NCI-H774 (cell line): ENCODE measurements around the gene ZSCAN20.

ENCODE experiments used
- DNase-seq: peaks from one replicate; lab custom pipeline; 2025; lab: John Stamatoyannopoulos, UW

ZSCAN20 gene

DNA sequence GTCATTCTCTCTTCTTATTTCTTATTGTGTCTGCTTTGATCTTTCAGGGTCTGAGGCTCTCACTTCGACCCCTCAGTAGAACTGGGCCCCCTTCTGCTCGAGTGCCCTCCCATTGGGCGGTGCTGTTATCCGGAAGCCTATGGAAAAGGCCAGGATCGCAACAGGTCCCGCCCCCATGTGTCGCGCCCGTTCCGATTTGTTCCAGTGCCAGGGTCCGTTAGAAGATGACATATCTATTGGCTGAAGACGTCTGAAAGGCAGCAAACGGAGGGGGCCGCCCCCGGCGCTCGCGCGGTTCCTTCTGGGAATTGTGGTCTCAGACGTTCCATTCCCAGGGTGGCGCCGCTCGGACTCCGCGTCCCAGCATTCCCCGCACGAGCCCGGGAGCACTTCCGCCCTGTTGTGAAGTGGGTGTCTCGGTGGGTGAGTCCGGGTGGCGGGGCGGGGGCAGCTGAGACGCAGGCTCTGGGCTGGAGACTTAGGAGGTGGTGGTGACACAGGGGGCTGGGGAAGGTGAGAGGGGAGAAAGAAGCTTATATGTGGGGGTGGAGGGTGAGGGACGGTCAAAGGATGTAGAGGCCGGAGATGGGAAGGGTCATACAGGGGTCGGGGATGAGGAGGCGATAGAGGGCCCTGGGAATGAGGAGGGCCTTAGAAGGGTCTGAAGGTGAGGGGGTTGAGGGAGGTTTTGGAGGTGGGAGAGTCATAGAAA is at the start of gene ZSCAN20:
Gene ZSCAN20, plus strand, starts transcription at position 377 of the 712 bp plus-strand sequence. CDS start 6,644 bp downstream, outside the sequence.
- DNase-seq: peak; percentile 100

DNA sequence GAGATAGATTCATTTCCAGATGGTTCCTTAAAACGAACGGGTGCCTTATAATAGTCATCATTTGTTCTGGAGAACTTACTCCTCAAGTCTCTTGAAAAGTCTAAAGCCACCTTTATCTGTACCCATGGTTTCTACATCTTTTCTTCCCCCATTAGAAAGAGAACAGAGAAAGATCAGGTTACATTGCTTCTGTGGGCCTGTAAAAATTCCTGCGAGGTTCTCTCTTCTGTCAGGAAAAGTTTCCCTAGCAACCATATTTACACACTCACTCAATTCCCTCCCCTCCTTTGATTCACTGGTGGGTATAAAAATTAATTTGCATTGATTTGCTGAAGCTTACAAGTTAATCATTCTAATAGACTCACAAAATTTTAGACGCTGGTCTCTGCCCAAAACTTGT is 48.2 kb upstream of the ZSCAN20 start:
- no peak for DNase-seq

DNA sequence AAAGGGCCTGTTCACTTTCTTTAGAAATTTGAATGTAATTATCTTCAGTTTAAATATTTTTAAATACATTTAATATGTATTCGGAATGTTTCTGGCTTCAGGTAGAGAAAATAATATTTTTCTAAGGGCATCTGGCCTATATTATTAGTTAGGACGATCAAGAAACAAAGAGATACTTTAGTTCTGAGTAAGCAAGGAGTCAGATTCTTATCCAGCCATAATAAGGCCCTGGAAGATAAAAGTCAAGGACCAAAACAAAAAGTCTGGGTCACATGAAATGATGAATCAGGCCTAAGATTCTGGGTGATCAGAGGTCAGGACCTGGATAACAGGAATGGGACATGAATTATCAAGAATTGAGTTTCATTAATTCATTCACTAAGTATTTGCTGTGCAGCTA is 47.8 kb upstream of the ZSCAN20 start:
- DNase-seq: no peak

DNA sequence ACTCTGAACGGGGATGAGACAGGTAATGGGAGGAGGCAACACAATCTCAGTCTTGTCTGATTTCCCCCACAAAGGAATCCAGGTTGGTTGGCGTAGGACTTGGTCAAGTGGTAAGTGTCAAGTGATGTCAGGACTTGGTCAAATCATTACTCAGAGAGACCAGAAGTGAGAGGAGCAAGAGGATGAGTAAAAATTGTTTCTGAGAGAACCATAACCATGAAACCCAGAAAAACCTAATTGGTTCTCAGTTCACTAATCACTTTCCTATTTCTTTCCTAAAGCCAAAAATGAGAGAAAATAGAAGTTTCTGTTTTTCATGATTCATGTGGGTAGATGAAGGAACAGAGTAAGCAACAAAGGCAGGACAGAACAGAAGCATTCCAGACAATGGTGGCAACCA is 46.5 kb upstream of the ZSCAN20 start:
- no peak for DNase-seq

DNA sequence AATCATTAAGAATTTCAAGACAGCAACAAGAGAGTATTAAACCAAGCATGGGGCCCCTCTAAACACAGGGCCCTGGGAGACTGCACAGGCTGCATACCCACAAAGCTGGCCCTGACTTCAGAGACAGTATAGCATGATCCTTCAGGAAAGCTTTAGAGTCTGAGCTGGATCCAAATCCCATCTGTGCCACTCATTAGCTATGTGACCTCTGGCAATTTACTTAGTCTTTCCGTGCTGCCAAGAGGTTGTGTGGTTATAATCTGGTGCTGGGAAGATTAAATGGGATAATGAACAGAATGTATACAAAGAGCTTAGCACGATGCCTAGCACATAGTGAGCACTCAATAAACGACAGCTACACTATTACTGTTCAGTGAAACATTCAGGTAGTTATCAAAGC is 45.5 kb upstream of the ZSCAN20 start:
- no peak for DNase-seq

GRCh38 chr1:33428661-33429060 is 43.8 kb upstream of the ZSCAN20 start:
- no peak for DNase-seq

DNA sequence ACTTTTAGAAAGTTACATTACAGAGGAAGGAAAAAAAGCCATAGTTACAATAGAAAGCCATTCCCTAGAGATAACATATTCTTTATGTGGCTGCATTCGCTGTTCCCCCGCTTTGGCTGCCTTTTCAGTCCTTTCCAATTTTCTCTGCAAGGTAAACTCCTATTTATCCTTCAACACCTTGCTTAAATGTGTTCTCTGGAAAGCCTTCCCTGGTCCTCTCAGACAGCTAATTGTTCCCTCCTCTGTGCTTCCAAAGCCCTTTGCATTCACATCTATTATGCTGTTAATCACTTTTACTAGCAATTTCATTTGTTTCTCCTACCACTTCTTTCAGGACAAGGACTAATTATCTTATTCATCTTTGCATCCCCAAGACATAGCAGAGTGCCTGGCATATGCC is 43.1 kb upstream of the ZSCAN20 start:
- DNase-seq: no peak

GRCh38 chr1:33429856-33430691 is 42.4 kb upstream of the ZSCAN20 start:
- DNase-seq: peak; percentile 50

DNA sequence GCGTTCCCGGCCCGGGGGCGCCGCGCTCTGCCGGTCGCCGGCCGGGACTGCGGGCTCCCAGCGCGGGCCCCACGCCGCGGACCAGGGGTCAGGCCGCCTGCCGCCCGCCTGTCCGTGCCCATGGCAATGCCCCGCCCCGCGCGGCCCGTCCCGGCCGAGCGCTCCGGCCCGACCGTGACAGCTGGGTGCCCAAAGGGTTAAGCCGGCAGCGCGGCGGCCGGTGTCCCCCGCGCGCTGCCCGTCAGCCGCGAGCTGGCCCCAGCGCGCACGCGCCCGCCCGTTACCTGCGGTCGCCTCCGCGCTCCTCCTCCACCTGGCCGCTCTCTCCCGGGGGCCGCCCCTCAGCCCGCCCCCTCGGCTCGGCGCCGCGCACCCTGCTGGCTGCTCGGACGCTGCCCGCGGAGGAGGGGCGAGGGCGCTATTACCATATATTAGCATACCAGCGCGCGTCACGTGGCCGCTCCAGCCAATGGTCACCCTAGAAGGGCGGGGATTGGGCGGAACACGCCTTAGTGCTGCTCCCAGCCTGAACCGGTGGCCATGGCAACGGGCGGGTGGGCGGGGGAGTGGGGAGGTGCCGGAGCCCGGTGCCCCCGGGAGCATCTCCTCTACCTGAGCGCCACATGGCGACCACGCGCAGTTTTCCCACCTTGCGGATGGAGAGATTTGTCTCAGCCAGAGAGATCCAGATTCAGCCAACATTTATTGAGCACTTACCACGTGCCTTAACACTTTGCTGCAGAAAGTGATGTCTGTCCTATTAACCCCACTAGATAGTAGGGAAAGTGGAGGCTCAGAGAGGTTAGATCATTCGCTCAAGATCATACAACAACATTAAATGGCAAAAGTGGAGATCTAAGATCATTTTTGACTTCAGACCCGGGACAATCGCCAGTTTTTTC is 41.5 kb upstream of the ZSCAN20 start, which contains the start of gene PHC2:
Gene PHC2, minus strand, starts transcription at position 404 of the 902 bp plus-strand sequence. CDS start 55,556 bp downstream, outside the sequence.
- peak; percentile 100 for DNase-seq

DNA sequence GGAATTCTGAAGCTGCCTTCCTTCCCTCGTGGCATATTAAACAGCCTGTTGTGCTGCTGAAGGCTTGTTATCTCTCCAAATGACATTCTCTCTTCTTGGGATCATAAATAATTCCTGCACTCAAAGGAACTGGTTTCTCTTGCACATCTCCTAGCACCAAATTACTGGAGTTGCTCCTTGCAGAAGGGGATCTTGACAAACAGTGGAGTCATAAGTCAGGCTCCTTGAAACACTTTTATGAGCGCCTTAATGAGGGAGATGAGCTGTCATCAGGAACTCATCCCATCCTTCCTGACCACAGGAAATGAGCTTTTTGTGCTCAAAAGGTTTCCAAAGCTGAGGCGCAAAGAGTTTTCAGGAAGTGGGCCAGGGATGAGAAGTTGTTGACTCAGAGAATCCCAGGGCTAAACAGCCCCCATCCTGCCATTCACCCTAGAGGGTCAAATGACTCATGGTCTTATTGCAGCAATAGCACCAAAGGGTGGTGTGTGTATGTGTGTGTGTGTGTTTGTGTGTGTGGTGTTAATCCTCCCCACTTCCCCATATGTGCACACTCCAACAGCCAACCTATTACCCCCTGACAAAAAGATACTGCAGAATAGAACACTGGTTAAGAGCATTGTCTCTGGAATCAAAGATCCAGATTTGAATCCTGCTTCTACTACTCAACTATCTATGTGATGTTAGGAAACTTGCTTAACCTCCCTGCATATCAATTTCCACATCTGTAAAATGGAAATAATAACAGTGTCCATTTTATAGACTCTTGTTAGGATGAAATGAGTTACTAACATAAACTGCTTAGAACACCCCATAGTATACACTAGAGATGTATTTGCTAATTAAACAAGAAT is 38.7 kb upstream of the ZSCAN20 start:
- no peak for DNase-seq

- DNase-seq: no peak
Observed at GRCh38 chr1:33434363-33434750, 38.1 kb upstream of the ZSCAN20 start.

- no peak for DNase-seq
Observed at GRCh38 chr1:33435096-33435820, 37.2 kb upstream of the ZSCAN20 start.

DNA sequence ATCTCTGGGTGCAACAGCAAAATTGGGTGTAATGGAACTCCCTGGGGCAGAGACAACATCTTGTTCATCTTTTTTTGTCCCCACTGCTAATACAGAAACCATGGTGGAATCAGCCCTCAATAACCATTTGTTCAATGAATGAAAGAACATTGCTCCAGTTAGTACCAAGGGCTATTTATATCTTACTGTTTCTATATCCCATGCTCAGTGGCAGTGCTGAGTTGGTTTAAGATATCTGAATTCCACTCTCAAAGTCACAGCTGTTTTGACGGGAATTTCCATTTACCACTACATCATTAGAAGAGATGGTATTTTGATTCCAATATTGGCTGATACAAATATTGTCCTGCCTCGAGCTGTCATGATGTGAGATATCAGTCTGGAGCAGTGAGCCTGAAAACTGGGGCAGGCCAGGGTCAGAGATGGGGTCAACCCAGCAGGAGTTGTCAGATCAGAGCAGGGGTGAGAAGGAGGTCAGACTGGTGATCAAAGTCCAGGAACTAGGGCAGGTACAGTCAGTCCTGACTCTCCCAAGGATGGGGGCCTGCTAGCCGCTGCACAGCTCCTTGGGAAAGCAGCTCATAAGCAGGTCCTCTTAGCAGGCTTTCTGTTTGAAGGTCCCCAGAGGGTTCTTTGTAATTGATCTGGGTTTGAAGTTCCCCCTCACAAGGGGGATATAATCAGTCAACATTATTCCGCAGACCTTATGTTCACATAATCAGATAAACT is 35.7 kb upstream of the ZSCAN20 start:
- DNase-seq: no peak

GRCh38 chr1:33438364-33439160 is 33.9 kb upstream of the ZSCAN20 start:
- DNase-seq: no peak

- DNase-seq: no peak
Observed at GRCh38 chr1:33439662-33440061, 32.8 kb upstream of the ZSCAN20 start.

DNA sequence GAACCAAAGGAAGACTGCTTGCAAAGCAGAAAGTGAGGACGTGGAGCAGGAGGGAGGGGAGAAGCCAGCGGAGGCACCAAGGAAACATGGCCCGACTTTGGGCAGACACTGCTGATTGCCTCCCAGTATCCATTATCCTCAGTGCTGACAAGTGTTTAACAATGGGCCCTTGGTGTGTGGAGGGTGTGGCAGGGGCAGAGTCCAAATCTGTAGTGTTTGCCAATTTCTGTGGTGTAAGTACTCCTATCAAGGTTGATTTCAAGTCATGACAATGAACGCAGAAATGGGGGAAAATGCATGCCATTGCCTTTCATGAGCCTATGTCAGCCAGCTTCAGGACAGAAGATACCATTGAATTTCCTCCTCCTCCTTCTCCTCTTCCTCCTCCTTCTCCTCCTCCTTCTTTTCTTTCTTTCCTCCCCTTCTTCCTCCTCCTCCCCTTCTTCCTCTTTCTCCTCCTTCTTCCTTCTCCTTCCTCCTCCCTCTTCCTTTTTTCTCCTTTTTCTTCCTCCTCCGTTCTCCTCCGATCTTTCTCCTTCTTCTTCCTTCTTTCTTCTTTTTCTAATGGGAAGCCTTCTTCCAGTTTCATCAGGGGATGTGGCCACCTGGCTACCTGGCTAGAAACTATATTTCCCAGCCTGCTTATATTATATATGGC is 31.2 kb upstream of the ZSCAN20 start:
- no peak for DNase-seq

GRCh38 chr1:33442141-33442540 is 30.3 kb upstream of the ZSCAN20 start:
- DNase-seq: no peak

DNA sequence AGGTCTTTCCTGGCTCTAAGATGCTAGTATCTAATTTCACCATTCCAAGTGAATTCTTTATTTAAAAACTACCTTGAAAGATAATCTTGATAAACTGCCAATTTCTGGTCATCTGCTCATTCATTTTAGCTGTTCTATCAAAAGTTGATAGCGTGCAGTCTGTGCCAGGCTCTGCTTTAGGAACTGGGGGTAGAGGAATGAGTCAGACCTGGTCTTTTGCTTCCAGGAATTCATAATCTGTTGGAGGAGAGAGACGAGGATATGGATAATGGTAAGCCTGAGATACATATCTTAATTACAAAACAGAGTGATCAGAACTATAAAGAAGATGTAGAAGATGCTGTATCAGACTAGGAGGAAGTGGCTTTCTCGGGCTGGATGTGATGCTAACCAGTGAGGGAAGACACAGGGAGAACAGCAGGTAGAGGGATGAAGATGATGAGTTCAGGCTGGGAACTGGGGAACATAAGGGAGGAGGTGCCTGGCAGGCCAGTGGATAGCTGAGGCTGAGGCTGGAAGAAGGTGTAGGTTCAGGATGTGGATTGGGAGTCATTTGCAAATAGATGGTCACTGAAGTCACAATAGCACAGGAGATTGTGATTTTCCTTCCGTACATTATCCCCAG is 29.3 kb upstream of the ZSCAN20 start:
- no peak for DNase-seq
